ENCODE results near the gene PPP1R1B.

DNA sequence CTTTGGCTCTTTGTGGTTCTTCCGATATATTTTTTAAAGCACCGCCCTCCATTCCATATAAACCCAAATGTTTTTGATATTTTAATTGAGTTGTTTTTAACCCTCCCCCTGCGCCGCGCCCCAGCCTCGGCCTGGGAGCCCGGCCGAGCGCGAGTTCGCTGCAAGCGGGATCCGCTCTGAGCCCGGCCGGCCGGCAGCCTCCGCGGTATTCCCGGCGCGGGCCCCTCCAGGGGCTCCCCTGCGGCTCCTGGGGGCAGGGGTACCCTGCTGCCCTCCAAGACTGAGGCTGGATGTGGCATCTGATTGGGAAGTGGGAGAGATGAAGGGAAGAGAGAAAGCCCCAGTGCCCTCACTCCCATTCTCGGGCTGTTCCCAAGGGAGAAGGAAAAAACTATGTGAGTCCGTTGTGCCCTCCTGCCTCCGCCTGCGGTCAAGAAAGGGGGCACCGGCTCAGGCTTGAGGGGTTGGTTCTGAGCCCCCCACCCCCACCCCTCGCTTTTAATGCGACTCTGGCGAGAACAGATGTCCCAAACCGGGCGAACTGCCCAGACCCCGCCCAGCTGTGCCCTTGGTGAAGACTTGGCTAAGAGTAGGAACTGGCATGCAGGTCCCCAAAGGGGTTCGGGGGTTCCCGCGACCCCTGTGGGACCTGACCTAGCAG is 27.6 kb upstream of the PPP1R1B start:
- TF ChIP-seq, protein P1, sequence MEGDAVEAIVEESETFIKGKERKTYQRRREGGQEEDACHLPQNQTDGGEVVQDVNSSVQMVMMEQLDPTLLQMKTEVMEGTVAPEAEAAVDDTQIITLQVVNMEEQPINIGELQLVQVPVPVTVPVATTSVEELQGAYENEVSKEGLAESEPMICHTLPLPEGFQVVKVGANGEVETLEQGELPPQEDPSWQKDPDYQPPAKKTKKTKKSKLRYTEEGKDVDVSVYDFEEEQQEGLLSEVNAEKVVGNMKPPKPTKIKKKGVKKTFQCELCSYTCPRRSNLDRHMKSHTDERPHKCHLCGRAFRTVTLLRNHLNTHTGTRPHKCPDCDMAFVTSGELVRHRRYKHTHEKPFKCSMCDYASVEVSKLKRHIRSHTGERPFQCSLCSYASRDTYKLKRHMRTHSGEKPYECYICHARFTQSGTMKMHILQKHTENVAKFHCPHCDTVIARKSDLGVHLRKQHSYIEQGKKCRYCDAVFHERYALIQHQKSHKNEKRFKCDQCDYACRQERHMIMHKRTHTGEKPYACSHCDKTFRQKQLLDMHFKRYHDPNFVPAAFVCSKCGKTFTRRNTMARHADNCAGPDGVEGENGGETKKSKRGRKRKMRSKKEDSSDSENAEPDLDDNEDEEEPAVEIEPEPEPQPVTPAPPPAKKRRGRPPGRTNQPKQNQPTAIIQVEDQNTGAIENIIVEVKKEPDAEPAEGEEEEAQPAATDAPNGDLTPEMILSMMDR (conservative IDR thresholded peaks at IDR 0.05; ENCODE audit: low read length): no peak
- TF ChIP-seq EZH2phosphoT487 (IDR thresholded peaks at IDR 0.05; ENCODE audit: borderline replicate concordance, low read depth, low read length): peak; percentile 34; the same call in 1 of the 2 replicates

Measured in OCI-LY7 (cell line).